ENCODE results near the gene RNU4-1.

Gene RNU4-1

GRCh38 chr12:120290609-120291305, 2.3 kb downstream of the RNU4-1 start:
- DNase-seq (ENCODE audit: low read depth): peak; percentile 24

GRCh38 chr12:120287491-120287890, 5.5 kb downstream of the RNU4-1 start:
- DNase-seq (ENCODE audit: low read depth): no peak

GRCh38 chr12:120286768-120287490, 6.1 kb downstream of the RNU4-1 start:
- no peak for DNase-seq (ENCODE audit: low read depth)

GRCh38 chr12:120284381-120284780, 8.7 kb downstream of the RNU4-1 start:
- no peak for DNase-seq (ENCODE audit: low read depth)

GRCh38 chr12:120283318-120283717, 9.7 kb downstream of the RNU4-1 start:
- DNase-seq (ENCODE audit: low read depth): no peak

- DNase-seq (ENCODE audit: low read depth): no peak
Observed at GRCh38 chr12:120278137-120279069, 14.6 kb downstream of the RNU4-1 start.

GRCh38 chr12:120276734-120277133, 16.3 kb downstream of the RNU4-1 start:
- no peak for DNase-seq (ENCODE audit: low read depth)

- no peak for DNase-seq (ENCODE audit: low read depth)
Observed at GRCh38 chr12:120267736-120268135, 25.3 kb downstream of the RNU4-1 start.

- DNase-seq (ENCODE audit: low read depth): no peak
Observed at GRCh38 chr12:120266180-120266870, 26.7 kb downstream of the RNU4-1 start.

GRCh38 chr12:120265473-120266179, 27.4 kb downstream of the RNU4-1 start, which contains the start of gene PXN:
PXN (minus strand) TSS chr12:120265730; CDS start chr12:120265629, 101 bp downstream.
- DNase-seq (ENCODE audit: low read depth): no peak

- DNase-seq (ENCODE audit: low read depth): no peak
Observed at GRCh38 chr12:120264904-120265472, 28.0 kb downstream of the RNU4-1 start.

GRCh38 chr12:120264086-120264903, 28.7 kb downstream of the RNU4-1 start:
- DNase-seq (ENCODE audit: low read depth): no peak

- no peak for DNase-seq (ENCODE audit: low read depth)
Observed at GRCh38 chr12:120263748-120264085, 29.3 kb downstream of the RNU4-1 start.

- DNase-seq (ENCODE audit: low read depth): no peak
Observed at GRCh38 chr12:120262852-120263747, 29.9 kb downstream of the RNU4-1 start.

GRCh38 chr12:120261951-120262851, 30.8 kb downstream of the RNU4-1 start:
- DNase-seq (ENCODE audit: low read depth): no peak

GRCh38 chr12:120260607-120261006, 32.4 kb downstream of the RNU4-1 start:
- no peak for DNase-seq (ENCODE audit: low read depth)

- no peak for DNase-seq (ENCODE audit: low read depth)
Observed at GRCh38 chr12:120259418-120260202, 33.4 kb downstream of the RNU4-1 start.

Data from HS-27A (cell line).